HG02938 (cell line): ENCODE data around the gene TRIP6.

Experiments used
- ATAC-seq: cut with Tn5 transposase; IDR thresholded peaks from one replicate; pipeline ENCODE4 v1.9.1; 2021; ENCODE audit warnings: mild to moderate bottlenecking, moderate library complexity; ENCODE audit not compliant: unreplicated experiment

The TRIP6 gene

GRCh38 chr7:100888988-100889750, 22.0 kb downstream of the TRIP6 start, which contains the start of gene UFSP1:
Gene UFSP1, minus strand, starts transcription at chr7:100889715. Its CDS starts 444 bp downstream, at chr7:100889271.
- peak; percentile 36 for ATAC-seq

DNA sequence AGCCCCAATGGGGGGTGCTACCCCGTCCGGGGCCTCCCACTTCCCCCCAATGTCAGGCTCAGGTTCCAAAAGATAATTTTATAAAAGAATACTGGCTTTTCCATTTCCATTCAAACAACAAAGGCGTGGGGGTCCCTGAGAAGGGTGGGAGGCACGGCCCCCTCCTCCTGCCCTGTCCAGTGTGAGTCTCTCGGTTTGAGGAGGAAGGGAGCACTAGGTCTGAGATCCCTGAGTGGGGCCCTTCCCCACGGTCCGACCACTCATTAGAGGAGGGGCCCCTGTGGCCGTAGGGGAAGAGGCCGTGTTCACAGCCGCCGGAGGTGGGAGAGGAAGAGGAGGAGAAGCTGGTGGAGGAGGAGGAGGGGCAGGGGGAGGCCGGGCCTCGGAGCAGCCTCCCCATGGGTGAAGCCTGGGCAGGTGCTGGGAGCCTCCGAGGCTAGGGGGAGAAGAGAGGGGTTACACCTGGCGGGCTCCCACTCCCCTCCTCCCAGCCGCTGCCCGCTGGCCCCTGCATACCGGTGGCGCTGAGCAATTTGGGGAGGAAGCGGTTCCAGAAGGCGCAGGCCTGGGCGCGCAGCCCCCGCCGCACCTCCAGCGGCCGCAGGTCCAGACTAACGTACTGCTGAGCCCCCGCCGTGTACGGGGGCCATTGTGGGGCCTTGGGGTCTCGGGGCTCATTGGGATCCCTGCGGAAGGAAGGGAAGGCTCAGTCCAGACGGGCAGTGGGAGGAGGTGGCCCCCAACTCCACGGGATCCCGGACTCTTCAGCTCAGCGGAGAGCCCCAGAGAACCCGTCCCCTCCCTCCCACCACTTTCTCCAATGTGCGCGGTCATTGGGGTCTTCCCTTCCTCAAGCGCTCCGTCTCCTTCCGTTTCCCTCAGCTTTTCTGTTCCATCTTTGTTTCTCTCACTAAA, 23.7 kb downstream of the TRIP6 start:
- no peak for ATAC-seq

- no peak for ATAC-seq
Observed at GRCh38 chr7:100891568-100892247, 24.5 kb downstream of the TRIP6 start.

DNA sequence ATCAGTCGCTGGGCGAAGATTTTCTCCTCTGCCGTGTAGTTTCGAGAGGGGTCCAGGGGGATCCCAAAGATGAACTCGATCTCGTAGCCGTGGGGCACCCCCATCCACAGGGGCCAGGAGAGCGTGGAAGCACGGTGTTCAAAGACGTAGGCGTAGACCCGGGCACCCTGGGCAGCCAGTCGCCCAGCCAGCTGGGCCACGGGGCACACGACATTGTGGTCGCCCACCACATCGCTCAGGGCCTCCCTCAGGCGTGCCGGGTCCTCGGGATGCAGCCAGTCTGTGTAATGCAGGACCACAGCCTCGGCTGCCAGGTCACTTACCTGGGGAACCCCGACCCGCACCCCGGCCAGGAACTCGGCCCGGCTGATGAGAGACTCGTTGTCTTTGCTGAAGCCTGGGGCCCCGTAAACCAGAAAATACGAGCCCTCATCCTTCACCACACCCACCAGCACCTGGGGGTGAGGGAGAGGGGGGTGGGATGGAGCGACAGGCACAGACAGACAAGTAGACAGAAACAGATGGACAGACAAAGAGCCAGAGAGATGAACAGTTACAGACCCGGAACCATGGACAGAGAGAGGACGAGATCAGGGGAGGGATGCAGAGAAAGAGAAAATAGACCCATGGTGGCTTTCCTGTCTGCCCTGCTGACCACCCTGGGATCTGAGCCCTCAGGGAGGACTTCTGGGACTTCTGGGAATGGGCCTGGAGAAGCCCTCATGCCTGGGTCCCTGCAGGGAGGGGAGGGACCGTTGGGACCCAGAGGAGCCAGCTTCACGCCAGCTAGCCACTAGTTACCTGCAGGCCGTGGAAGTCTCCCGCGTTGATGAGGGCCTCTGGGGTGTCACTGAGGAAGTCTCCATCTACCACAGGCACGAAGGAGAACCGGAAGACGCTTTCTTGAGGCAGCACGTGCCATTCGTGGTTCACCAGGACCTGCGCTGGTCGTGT, 25.5 kb downstream of the TRIP6 start:
- ATAC-seq, result no peak

GRCh38 chr7:100893318-100893895, 26.2 kb downstream of the TRIP6 start:
- ATAC-seq, result no peak

GRCh38 chr7:100893910-100894721, 26.9 kb downstream of the TRIP6 start:
- ATAC-seq, result no peak

DNA sequence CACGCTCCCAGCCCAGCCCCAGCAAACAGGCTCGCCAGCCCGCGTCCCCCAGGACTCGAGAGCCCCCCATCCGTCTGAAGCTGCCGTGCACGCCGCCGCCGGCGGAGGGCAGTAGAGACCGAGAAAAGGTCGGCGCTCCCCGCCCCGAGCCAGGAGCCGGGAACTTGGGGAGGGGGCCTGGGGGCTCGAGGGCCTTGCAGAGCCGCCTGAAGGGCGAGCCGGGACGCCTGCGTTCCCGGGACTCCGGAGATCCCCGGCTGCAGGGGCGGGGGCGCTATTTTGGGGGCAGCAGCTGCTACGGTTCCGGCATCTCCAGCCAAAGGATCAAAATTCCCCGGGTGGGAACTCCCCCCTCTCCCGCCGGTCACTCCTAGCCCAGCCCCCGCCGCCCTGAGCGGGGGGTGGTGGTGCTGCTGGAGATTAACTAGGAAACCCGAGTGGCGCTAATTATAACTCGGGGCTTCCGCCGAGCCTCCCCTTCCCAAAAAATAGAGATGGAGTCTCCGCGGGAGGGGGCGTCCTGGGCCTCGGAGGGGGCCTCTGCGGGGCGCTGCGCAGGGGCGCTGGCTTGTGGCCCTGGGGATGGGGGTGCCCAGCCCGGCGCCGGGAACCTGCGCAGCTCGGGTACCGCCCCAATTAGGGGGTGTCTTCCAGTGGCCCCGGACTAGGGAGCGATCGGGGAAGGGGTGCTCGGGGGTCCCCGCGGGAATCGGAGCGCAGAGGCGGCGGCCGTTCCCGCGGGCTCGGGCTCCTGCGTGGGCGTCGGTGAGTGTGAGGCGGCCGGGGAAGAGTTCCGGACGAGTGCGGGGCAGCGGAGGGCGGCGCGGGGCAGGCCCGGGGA, 27.9 kb downstream of the TRIP6 start:
- no peak for ATAC-seq

DNA sequence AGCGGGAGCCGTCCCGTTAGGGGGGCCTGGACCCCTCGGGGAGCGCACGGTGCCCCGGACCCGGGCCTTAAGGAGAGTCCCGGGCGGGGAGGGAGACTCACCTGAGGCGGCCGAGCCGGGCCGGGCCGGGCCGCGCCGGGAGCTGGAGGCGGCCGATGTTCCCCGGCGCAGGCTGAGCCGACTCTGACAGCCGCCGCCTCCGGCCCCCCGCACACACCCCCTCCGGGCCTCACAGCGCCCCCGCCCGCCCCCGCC, 28.4 kb downstream of the TRIP6 start, which contains the start of gene ACHE:
Gene ACHE, minus strand, starts transcription at position 188 of the 255 bp plus-strand sequence. CDS start 1,656 bp downstream, outside the sequence.
- no peak for ATAC-seq

DNA sequence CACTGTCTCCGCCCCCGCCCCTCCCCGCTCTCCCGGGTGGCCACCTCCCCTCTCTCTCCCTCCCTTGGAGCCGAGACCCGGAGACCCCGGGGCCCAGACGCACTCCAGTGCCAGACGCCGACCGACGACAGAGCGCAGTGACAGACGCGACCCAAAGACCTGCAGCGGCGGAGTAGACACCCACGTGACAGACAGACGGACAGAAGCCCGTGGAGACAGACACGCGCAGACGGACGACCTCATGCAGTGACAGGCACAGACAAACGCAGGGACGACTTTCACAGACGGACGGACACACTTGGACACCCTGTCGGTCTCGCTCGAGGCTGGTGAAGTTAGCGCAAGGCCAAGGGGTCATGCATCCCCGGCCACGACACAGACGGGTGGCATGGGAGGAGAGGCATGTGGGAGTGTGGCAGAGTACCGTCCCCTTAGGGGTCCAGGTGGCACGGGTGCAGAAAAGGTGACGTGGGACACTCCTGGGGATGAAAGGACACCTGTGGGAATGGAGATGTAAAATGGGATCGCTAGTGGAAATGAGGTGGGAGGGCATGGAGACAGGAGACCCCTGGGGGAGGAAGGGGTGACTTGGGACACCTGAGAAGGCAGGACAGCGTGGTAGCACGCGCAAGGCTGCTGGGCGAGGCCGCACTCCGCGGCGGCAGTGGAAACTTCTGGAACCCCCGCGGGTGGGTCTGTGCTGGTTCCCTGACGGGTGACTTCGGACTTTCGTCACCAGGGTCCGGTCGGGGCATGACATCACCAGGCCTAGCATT, 29.0 kb downstream of the TRIP6 start:
- no peak for ATAC-seq

GRCh38 chr7:100896732-100897608, 29.8 kb downstream of the TRIP6 start:
- no peak for ATAC-seq

- ATAC-seq, result no peak
Observed at GRCh38 chr7:100897772-100898454, 30.7 kb downstream of the TRIP6 start.

DNA sequence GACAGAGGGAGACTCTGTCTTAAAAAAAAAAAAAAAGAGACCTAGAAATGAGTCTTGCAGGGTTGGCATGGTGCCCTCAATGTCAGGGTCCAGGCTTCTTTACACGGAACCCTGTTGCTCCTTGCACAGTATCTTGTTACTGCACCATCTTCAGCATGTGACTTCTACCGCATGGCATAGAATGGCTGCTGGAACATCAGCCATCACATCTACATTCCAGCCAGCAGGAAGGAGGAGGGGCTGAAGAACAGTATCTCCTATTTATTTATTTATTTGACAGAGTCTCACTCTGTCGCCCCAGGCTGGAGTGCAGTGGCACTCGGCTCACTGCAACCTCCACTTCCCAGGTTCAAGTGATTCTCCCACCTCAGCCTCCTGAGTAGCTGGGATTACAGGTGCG, 32.2 kb downstream of the TRIP6 start:
- no peak for ATAC-seq

GRCh38 chr7:100900978-100901377, 33.8 kb downstream of the TRIP6 start:
- ATAC-seq, result no peak

- no peak for ATAC-seq
Observed at GRCh38 chr7:100901921-100902332, 34.7 kb downstream of the TRIP6 start.

GRCh38 chr7:100902638-100903037, 35.5 kb downstream of the TRIP6 start:
- no peak for ATAC-seq

- ATAC-seq, result no peak
Observed at GRCh38 chr7:100908512-100908911, 41.3 kb downstream of the TRIP6 start.
